Embryonic facial prominence (tissue), 1 donor: ENCODE results near the gene ANKRD40CL.
"Not testable (repeated sequence)": the region's sequence is repeated elsewhere in the genome, so short reads cannot be mapped to it uniquely, and the experiment has no call there.

Experiments used
- DNase-seq: peaks from one replicate; pipeline ENCODE4 v3.0.0-alpha.2; 2016; ENCODE audit errors: extremely low spot score

The ANKRD40CL gene, protein sequence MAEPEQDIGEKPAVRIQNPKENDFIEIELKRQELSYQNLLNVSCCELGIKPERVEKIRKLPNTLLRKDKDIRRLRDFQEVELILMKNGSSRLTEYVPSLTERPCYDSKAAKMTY

GRCh38 chr17:50767446-50767845, at the start of gene ANKRD40CL:
ANKRD40CL (minus strand) TSS chr17:50767518; CDS start chr17:50766913, 605 bp downstream.
- no peak for DNase-seq

DNA sequence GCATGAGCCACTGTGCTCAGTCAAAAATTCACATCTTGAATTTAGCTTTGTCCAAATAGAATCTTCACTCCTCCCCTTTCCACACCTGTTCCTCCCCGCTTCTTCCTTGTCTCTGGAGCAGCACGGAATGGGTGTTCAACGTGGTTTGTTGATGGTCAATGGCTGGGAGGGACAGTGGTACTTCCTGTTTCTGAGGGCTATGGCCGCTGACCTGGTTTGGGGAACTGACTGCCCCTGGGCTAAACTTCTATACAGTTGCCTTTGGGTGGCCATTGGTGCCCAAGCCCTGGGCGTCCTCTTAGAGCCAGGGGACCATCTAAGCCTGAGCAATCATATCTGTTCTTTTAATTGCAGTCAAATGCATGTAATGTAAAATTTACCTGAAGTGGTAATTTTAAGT, 49.0 kb upstream of the ANKRD40CL start:
- DNase-seq: no peak

GRCh38 chr17:50815400-50815799, 48.1 kb upstream of the ANKRD40CL start:
- no peak for DNase-seq

DNA sequence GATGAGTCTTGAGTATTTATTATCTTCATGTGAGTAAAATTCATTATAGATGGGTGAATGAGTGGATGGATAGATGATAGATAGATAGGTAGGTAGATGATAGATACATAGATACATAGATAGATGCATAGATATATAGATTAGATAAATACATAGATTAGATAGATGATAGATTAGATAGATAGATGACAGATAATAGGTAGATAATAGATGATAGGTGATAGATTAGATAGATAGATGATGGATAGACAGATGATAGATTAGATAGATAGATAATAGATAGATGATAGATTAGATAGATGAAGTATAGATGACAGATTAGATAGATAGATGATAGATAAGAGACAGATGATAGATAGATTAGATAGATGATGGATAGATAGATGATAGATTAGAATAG, 46.3 kb upstream of the ANKRD40CL start:
- DNase-seq: no peak

DNA sequence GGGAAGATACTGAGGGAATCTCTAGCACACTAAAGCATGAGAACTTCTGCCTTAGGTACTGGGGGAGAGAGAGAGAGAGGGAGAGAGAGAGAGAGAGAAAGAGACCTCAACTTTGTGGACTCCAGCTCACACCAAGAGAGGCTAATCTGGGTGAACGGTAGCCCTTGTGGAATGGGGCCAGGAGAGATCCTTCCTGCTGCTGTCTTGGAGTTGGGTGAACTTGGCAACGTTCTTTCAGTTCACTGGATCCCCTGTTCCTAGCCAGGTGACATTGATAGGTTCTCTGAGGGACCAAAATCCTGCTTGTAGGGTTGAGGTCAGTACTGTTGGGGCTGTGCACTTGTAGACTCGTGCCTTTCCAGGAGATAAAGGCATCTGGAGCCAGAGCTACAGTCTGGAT, 41.6 kb upstream of the ANKRD40CL start:
- DNase-seq: no peak

DNA sequence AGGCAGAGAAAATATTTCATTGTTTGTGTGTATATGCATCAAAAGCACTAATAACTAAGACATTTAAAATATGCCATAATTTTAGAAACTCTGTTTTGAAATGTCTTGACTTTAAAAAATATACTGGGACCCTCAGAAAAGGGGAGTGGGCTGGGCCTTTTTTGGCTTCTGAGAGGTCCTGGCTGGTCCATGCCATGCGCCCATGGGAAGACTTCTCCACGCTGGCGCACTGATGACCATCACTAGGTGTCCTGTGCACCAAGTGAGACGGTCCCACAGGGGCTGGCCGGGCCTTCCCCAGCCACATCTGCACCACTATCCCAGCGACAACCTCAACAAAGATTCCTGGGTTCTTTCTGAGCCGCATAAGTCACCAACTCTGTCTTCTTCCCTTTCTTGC, 41.1 kb upstream of the ANKRD40CL start:
- DNase-seq: no peak

DNA sequence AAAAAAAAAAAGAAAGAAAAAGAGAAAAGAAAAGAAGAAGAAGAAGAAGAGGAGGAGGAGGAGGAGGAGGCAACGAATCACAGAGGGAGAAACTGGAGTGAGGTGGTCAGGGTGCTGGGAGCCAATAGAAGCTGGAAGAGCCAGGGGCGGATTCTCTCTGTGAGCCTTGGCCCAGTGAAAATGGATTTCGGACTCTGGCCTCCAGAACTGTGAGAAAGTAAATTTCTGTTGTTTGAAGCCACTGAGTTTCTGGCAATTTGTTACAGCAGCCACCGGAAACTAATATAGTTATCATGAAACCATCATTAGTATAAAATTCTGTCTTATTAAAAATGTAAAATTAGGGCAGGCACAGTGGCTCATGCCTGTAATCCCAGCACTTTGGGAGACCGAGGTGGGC, 40.4 kb upstream of the ANKRD40CL start:
- no peak for DNase-seq

- DNase-seq: no peak
These were observed 39.7 kb upstream of the ANKRD40CL start for GRCh38 chr17:50807009-50807408.

DNA sequence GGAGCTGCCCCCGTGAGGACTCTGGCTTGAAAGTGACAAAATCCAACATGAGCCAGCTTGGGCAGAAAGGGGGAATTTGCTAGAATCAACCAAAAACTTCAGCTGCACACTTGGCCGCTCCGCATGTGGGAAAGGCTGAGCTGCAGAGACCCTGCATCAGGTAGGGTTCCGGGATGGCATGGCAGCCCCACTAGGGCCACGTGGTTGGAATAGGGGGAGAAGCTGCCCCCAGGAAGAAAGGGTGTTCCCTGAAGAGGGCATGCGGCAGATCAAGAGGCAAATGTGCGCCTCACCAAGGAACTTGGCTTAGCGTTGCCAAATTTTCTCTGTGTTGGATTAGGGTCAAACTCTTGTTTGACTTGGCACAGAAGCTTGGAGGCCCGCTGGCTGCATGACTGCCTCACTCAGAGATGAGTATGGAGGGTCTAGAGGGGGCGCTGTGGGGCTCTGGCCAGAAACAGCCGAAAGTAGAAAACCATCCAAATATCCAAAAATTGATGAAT, 38.9 kb upstream of the ANKRD40CL start:
- DNase-seq: no peak

DNA sequence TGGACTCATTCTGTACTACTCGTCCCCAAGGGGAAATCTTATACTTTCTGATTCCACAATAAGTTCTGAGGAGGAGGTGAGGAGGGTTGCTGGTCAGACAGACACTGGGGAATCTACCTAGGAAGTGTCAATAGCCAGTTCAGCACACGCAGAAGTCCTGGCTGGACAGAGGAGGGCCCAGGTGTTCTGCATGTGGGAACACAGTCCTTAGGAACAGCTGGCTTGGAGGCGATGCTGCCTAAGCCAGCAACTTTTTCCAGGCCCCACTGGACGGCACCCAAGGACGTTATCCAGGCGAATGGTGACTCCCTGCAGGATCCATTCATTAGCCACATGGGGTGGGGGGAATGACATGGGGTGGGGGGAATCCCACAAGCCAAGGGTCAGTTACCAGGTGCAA, 38.2 kb upstream of the ANKRD40CL start:
- DNase-seq: no peak

DNA sequence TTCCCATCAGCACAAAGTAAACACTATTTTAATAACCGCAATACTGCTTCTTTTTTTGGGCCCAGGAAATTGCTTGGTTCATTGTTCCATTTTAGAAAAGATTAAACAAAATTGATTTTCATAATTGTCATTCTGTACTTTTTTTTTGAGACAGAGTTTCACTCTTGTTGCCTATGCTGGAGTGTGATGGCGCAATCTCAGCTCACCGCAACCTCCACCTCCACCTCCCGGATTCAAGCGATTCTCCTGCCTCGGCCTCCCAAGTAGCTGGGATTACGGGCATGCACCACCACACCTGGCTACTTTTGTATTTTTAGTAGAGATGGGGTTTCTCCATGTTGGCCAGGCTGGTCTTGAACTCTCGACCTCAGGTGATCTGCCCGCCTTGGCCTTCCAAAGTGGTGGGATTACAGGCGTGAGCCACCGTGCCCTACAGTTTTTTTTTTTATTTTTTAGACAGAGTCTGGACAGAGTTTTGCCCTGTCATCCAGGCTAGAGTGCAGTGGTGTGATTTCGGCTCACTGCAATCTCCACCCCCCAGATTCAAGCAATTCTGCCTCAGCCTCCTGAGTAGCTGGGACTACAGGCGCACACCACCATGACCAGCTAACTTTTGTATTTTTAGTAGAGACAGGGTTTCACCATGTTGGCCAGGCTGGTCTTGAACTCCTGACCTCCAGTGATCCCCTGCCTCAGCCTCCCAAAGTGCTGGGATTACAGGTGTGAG, 37.6 kb upstream of the ANKRD40CL start:
- not testable (repeated sequence) for DNase-seq

DNA sequence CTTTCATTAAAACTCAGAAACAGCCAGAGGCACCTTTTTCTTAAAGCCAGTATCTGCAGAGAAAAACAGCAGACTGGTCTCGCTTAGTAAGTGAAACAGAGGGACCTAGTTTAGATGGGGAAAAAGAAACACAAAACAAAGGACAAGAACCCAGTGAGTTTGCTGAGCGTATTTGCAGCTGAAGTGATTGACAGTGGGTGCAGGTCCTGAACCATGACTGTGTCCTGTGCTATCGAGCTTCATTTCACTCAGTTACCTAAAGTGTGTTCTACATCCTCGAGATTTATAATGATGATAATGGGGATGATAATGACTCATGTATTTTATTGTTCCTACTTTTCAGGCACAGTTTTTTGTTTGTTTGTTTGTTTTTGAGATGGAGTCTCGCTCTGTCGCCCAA, 36.4 kb upstream of the ANKRD40CL start:
- no peak for DNase-seq

DNA sequence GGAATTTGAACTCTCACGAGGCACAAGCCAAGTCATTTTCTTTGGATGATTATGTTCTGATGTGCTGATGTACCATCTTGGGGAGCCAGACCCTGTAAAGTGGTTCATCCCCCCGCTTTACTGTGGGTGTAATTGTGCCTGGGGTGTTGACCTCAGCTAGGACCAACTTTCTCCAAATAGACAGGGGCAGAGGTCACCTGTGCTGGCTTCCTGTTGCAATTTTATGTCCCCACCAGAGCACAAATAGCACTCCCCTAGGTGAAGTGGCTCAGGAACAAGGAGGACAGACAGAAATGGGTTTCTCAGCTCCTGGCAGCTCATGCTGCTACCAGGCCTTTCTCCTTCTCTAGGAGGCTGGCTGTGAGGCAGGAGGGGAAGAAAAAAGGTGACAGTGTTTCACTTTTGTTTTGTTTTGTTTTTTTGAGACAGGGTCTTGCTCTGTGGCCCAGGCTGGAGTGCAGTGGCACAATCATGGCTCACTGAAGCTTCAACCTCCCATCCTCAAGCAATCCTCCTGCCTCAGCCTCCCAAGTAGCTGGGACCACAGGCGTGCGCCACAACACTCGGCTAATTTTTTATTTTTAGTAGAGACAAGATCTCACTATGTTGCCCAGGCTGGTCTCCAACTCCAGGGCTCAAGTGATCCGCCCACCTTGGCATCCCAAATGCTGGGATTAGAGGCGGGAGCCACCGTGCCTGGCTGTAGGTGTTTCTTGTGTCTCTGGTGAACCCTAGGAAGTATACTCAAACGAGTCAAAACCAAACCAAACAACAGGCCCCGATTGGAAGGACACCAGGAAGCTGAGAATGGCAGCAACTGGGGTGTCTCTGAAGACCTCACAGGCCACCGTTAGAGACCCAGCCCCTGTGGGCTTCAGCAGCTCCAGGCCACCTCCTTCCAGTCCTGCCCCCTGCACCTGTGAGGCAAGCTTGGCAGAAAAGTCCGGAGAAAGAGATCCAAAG, 35.6 kb upstream of the ANKRD40CL start:
- DNase-seq: no peak

DNA sequence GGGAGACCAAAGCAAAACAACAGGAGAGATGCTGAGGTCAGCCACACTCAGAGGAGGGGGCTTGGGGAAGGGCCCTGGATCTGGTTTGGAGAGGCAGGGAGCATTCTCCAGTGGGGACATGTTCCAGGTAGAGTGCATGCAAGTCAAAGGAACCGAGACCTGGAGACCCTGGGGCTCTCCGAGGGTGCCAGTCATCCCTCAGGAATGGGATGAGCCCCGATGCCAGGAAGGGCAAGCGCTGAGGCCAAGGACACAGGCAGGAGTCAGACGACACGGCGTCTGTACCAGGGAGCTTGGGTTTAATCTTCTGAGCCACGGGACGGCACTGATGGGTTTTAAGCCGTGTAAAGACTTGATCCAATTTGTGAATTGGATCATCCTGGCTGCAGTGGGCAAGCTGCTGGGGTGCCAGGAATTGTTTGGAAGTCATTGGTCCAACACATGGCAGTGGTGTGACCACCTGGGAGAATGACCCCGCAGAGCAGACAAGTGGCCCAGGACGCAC, 32.9 kb upstream of the ANKRD40CL start:
- DNase-seq: no peak

DNA sequence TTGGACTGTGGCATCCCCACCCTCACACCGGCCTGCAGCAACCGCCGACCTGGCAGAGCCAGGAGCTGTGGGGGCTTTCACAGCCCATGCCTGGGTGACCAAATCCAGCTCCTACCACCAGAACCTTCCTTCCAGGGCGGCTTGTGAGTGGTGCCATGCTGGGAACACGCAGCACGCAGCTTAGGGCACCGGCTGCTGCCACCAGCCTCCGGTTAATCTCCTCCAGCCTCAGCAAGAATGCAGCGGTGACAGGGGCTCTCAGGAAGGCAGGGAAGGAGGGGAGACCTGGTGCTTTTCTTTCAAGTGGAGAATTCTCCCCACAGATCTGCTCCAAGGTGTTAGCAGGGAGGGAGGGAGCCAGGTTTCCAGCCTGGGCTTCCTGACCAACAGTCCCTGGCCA, 32.3 kb upstream of the ANKRD40CL start:
- DNase-seq: no peak

DNA sequence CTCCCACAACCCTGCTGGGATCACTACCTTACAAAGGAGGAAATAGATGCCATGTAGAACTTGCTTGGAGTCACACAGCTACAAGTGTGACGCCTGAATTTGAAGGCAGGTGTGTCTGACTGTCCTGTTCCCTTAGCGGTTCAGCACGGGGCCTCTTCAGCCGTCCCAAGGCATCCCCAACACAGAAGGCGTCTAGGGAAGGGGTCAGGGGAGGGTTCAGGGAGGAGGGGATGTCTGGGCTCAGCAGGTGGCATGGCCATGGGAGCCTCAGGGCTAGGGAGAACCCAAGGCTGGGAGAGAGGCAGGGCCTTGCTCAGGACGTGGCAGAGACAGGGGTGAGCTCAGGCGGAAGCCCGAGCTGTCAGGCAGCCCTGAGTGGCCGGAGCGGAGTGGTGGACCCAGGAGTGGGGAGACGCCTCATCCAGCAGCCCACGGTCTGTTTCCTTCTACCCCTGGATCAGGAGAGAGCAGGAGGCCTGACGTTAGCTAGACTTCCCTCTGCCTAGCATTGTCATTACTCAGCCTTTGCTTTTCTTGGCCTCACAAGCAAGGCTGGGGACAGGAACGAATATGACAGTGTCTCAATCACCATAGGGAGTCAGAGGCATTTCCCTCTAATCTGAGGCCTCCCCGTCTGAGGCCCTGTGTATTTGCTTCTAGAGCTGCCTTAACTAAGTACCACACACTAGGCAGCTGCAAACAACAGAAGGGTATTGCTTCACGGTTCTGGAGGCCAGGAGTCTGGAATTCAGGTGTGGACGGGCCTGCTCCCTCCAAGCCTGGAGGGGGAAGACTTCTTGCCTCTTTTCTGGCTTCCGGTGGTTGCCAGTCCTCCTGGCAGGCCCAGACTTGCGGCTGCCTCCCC, 31.3 kb upstream of the ANKRD40CL start:
- DNase-seq: no peak

DNA sequence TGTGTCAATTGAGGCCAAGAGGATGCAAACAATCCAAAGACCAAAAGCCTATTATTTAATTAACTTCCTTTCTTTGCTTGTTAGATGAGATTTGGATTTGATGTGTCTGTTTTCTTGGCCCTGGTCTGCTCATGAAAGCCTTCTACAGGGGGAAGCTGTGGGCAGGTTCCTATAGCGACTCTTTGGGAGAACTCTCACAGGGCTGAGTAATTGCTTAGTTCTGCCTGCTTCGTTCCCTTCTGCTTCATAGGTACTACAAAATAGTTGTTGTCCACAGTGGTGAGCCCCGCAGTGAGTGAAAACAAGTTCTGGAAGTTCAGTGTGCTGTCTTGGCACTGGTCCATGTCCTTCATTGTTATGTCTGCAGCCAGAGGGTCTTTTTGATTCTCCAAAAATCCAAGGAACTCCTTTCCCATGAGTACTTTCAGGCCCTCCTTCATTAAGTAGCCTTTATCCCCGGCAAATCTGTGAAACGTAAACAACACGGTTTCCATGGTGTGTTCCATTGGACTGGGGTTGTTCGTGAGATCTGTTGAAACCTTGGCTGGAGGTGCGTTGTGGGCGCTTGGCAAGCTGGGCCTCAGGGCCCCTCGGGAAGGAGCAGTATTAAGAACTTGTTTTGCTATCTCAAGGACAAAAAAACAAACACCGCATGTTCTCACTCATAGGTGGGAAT, 30.0 kb upstream of the ANKRD40CL start:
- no peak for DNase-seq

- DNase-seq: no peak
These were observed 27.0 kb upstream of the ANKRD40CL start for GRCh38 chr17:50794361-50794760.

DNA sequence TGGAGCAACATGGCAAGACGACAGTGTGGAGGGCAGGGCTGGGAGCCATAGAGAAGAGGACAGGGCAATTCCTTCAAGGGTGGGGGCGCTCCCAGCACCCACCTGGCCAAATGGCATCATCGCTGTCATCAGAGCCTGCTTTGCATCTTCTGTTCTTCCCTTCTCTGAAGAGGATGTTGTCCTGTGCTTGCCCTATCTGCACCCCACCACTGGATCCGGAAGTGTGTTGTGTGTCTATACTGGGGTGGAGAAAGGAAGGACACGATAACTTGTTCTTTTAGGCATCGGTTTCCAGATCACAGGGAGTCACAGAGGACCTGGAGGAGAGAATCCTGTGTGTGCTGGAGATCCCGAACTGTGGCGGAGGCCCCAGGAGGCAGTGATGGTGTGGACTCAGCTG, 25.7 kb upstream of the ANKRD40CL start:
- no peak for DNase-seq

DNA sequence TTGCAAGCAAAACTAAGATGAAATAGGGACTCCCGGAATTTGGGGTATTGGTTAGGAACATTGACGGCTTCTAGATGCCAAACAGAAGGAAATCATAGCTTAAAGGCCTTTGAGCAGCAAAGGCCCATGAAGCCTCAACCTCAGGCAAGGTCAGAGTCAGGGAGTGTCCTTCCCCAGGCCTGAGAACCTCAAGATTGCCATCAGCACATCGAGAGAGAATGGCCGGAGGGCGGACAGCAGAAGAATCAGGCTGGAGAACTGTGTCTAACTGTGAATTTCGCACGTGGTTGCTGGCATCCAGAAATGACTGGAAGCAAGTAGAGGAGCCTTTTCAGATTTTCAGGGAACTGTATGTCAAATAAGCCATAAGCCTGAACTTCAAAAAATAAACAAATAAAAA, 24.8 kb upstream of the ANKRD40CL start:
- DNase-seq: no peak

DNA sequence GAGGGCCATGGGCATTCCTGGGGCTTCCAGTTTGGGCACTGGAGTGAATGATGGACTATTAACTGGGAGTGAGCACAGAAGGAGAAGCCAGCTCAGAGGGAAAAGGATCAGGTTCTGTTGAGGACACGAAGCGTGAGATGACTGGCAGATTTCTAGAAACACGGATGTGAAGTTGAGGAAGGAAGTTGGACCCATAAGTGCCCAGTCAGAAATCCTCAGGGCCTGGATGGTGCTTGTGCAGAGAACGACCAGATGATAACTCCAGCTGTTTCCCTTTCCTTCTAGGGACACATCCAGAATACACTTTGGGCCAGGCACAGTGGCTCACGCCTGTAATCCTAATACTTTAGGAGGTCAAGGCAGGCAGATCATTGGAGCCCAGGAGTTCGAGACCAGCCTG, 23.3 kb upstream of the ANKRD40CL start:
- DNase-seq: no peak
